H1 (cell line): Measurements from ENCODE around the gene RBM8A. TPM values are rescaled to one million over a fixed set of nuclear protein-coding genes. Genes with fewer than 3 reads are reported as not detected.

Experiments
- ASH2L ChIP-seq: fragments of 200-600, 300-600 bp; sonication (generic); IDR thresholded peaks from one replicate; pipeline ENCODE4 v1.7.1; 2017; ENCODE audit warnings: low read length
- ATF2 ChIP-seq: IDR thresholded peaks from 2 replicates; pipeline ENCODE4 v1.6.1; 2012; ENCODE audit warnings: low read length, inconsistent platforms
- ATF3 ChIP-seq: IDR thresholded peaks from 2 replicates; pipeline ENCODE4 v1.6.1; 2011; ENCODE audit warnings: low read depth, mild to moderate bottlenecking, low read length; ENCODE audit not compliant: insufficient read depth
- BACH1 ChIP-seq: IDR thresholded peaks from 2 replicates; pipeline ENCODE4 v1.6.1; 2012; ENCODE audit warnings: low read length, improper control_type of control experiment
- BRCA1 ChIP-seq: IDR thresholded peaks from 2 replicates; pipeline ENCODE4 v1.6.1; 2012; ENCODE audit warnings: low read depth, low read length, improper control_type of control experiment
- CEBPB ChIP-seq: IDR thresholded peaks from 2 replicates; pipeline ENCODE4 v1.6.1; 2012; ENCODE audit warnings: low read depth, low read length
- CHD1 ChIP-seq: IDR thresholded peaks from 2 replicates; pipeline ENCODE4 v1.6.1; 2012; ENCODE audit warnings: low read depth, low read length, improper control_type of control experiment
- CHD2 ChIP-seq: IDR thresholded peaks from 2 replicates; pipeline ENCODE4 v1.6.1; 2012; ENCODE audit warnings: low read length, improper control_type of control experiment
- CREB1 ChIP-seq: IDR thresholded peaks from 2 replicates; pipeline ENCODE4 v1.6.1; 2012; ENCODE audit warnings: inconsistent platforms
- CTCF ChIP-seq, 3 experiments: IDR thresholded peaks; 1 replicate in 2 of 3; 2 replicates in 1 of 3; pipeline versions ENCODE4 v1.5.1 to v1.6.1; 2011; ENCODE audit warnings: low read length in 3 of 3, mild to moderate bottlenecking in 3 of 3, inconsistent platforms in 2 of 3, low read depth in 1 of 3, moderate library complexity in 1 of 3; ENCODE audit not compliant: insufficient read depth in 1 of 3; ENCODE audit errors: control extremely low read depth in 1 of 3
- EZH2 ChIP-seq: fragments of 200-600 bp; sonication (generic); IDR thresholded peaks from 2 replicates; pipeline ENCODE4 v1.7.1; 2012; ENCODE audit warnings: low read depth, mild to moderate bottlenecking, moderate library complexity, low read length, inconsistent platforms; ENCODE audit not compliant: severe bottlenecking
- HDAC2 ChIP-seq, 2 experiments: fragments of 300-600 bp in 1 of 2; sonication (generic) in 1 of 2; IDR thresholded peaks; 2 replicates each; pipeline ENCODE4 v1.6.1; 2011 to 2012; ENCODE audit warnings: low read depth in 2 of 2, low read length in 2 of 2, mild to moderate bottlenecking in 2 of 2, moderate library complexity in 2 of 2, borderline replicate concordance in 1 of 2, inconsistent platforms in 1 of 2
- JUN ChIP-seq: IDR thresholded peaks from 2 replicates; pipeline ENCODE4 v1.6.1; 2011; ENCODE audit warnings: low read depth, mild to moderate bottlenecking, improper control_type of control experiment, low read length
- MAFK ChIP-seq: IDR thresholded peaks from 2 replicates; pipeline ENCODE4 v1.6.1; 2012; ENCODE audit warnings: low read depth, mild to moderate bottlenecking, improper control_type of control experiment, low read length
- RAD21 ChIP-seq, 2 experiments: IDR thresholded peaks in 1 of 2; conservative IDR thresholded peaks in 1 of 2; 2 replicates each; pipeline ENCODE4 v1.6.1; 2011; ENCODE audit warnings: low read depth in 2 of 2, low read length in 2 of 2, improper control_type of control experiment in 1 of 2, inconsistent platforms in 1 of 2, mild to moderate bottlenecking in 1 of 2, moderate library complexity in 1 of 2
- RNF2 ChIP-seq: fragments of 200-900, 300-1000 bp; sonication (generic); IDR thresholded peaks from 2 replicates; pipeline ENCODE4 v1.7.1; 2016; ENCODE audit warnings: borderline replicate concordance, low read depth, mild to moderate bottlenecking, antibody characterized with exemption, low read length; ENCODE audit not compliant: poor library complexity, severe bottlenecking; ENCODE audit errors: missing control alignments
- SP1 ChIP-seq: IDR thresholded peaks from 2 replicates; pipeline ENCODE4 v1.6.1; 2011; ENCODE audit warnings: low read depth, low read length
- TAF7 ChIP-seq: optimal IDR thresholded peaks from 2 replicates; pipeline ENCODE3; 2011; ENCODE audit warnings: low read depth, mild to moderate bottlenecking, inconsistent platforms, low read length, moderate library complexity, borderline replicate concordance
- polyA plus RNA-seq, 7 experiments: library from polyadenylated mRNA; depleted of rRNA in 3 of 7; stranded (reverse) in 5 of 7; unstranded in 2 of 7; fragments of >200 nt in 5 of 7; fragments of 200-250 nt in 2 of 7; gene quantifications; 1 replicate in 5 of 7; 2 replicates in 1 of 7; 4 replicates in 1 of 7; pipeline versions ENCODE4 v1.2.1 to v1.2.3, GENCODE V29; 2011 to 2013; ENCODE audit warnings: missing spikeins in 2 of 7, mixed read lengths in 2 of 7
- total RNA-seq: library from RNA; stranded (reverse); fragmentation: NEBNext Ultra II Directional; extraction: Animal tissue kit (Norgen Biotek cat#: 25700); gene quantifications from 2 replicates; pipeline ENCODE4 v1.2.1, GENCODE V29; 2021

RBM8A gene
- total and polyA plus RNA-seq, 2 of the 8 experiments (the other 6 are each of a cell fraction or from before 2014, with no cell fraction given) = 125 to 216 TPM

- TF ChIP-seq CHD1 (peak; percentile 72; the same call in 1 of the 2 replicates), SP1 (peak; percentile 68; the same call in 1 of the 2 replicates), ATF2 (no peak), CHD2 (peak; percentile 74), RAD21 (IDR thresholded peaks at IDR 0.05 in 1 of 2, conservative IDR thresholded peaks at IDR 0.05 in 1 of 2; ENCODE audit: low read depth in 2 of 2, low read length in 2 of 2) (no peak), MAFK (no peak), JUN (no peak), CEBPB (no peak), BACH1 (peak; percentile 39; the same call in 1 of the 2 replicates), RNF2 (no peak), EZH2 (no peak), ATF3 (no peak), ASH2L (peak; percentile 95), HDAC2 (IDR thresholded peaks at IDR 0.05; ENCODE audit: borderline replicate concordance in 1 of 2, low read depth in 2 of 2, low read length in 2 of 2) (peak; percentile 68 to 95; a peak in 2 of 4 replicates), BRCA1 (no peak), CREB1 (peak; percentile 81), TAF7 (peak; percentile 35), CTCF (IDR thresholded peaks at IDR 0.05; ENCODE audit: control extremely low read depth in 1 of 3, insufficient read depth in 1 of 3, low read depth in 1 of 3, low read length in 3 of 3) (peak; percentile 27 to 61 (median 47); a peak in 3 of 4 replicates)
Measured at GRCh38 chr1:145927063-145927886, at the start of gene RBM8A (continued).
